ENCODE data around the gene HSPA1L.
"Not testable (repeated sequence)": the region's sequence is repeated elsewhere in the genome, so short reads cannot be mapped to it uniquely, and the experiment has no call there.

The HSPA1L gene

GRCh38 chr6:31815025-31815838 lies at the start of gene HSPA1L, which contains the start of gene HSPA1A:
HSPA1L (minus strand) TSS chr6:31815283; CDS start chr6:31811972, 3,311 bp downstream.
HSPA1A (plus strand) TSS chr6:31815543; CDS start chr6:31815757, 214 bp downstream.
- peak; percentile 96 for DNase-seq (ENCODE audit: low read depth)
- peak within 1 kb of the TSS; percentile 87 for H3K4me3 ChIP-seq (ENCODE audit: low read length)
- no peak for TF ChIP-seq CTCF (conservative IDR thresholded peaks at IDR 0.05; ENCODE audit: low read length)

DNA sequence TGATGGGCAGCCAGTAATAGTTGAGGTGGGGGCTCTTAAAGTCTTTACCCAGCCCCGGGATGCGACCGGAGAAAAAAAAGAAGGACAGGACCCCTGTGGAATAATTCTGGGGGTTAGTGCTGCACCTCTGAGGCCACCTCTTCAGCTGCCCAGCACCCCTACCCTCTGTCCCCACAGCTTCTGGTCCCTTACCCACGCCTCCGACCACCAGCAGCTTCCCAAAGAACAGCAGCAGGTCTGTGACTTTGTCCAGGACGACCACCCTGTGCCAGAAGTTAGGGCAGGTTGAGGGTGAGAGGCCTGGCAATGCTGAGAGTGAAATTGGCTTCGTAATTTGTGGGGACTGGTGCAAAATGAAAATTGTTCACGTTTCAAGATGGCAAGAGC lies 49.7 kb upstream of the HSPA1L start:
- TF ChIP-seq CTCF (conservative IDR thresholded peaks at IDR 0.05; ENCODE audit: low read length) = no peak
- no peak overlapping the region for H3K4me3 ChIP-seq (ENCODE audit: low read length)

GRCh38 chr6:31864123-31864562 lies 49.1 kb upstream of the HSPA1L start:
- H3K4me3 ChIP-seq (ENCODE audit: low read length) = peak overlapping the region; percentile 80

More for the DNA sequence above, 49.7 kb upstream of the HSPA1L start:
- DNase-seq (ENCODE audit: low read depth) = no peak

DNA sequence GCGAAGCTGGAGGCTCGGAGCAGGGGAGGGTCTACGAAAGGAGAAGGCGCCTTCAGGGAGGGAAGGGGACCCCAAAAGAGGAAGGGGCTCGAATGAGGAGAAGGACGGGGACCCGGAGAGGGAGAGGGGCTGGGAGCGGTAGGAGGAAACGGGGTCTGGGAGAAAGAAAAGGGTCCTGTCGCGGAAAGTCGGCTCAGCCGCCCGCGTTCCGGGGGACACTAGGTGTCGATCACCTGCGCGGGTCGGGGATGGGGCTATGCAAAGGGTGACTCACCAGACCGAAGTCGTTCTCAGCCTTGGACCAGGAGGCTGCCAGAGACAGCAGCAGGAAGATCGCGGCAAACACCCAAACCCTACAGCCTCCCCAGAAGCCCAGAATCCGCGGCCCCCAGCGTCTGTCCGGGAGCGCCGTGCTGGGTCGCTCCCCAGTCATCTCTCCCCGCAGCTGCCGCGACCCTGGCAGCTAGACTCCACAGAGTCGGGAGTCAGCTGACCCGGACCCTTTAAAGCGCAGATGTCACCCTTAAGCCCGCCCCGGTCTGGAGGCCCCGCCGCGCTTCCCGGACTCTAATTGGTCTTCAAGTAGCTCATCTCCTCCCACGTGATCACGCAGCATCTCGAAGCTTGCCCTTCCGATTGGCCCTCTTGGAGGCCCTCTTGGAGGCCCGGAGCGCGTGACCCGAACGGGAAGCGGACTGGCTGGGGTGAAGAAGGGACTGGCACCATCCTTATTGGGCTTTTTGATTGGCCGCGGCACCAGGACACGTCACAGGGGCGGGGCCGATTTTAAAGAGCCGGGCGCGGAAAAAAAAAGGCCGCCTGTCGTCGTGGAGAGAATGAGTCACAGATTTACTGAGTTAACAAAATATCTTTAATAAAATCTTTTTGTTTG lies 47.5 kb upstream of the HSPA1L start, which contains the start of gene NEU1:
TSS of gene NEU1 (minus strand) at position 478 of the 892 bp plus-strand sequence. CDS start at position 433, 45 bp downstream.
- peak within 1 kb of the TSS; percentile 92 for H3K4me3 ChIP-seq (ENCODE audit: low read length)
- TF ChIP-seq CTCF (conservative IDR thresholded peaks at IDR 0.05; ENCODE audit: low read length) = no peak
- DNase-seq (ENCODE audit: low read depth) = peak; percentile 100

More at GRCh38 chr6:31864123-31864562, 49.1 kb upstream of the HSPA1L start:
- not testable (repeated sequence) for DNase-seq (ENCODE audit: low read depth)

- peak overlapping the region; percentile 92 for H3K4me3 ChIP-seq (ENCODE audit: low read length)
- no peak for DNase-seq (ENCODE audit: low read depth)
- no peak for TF ChIP-seq CTCF (conservative IDR thresholded peaks at IDR 0.05; ENCODE audit: low read length)
Measured at GRCh38 chr6:31861919-31862343, 46.8 kb upstream of the HSPA1L start.

- DNase-seq (ENCODE audit: low read depth) = no peak
- TF ChIP-seq CTCF (conservative IDR thresholded peaks at IDR 0.05; ENCODE audit: low read length) = no peak
- no peak overlapping the region for H3K4me3 ChIP-seq (ENCODE audit: low read length)
Measured at GRCh38 chr6:31861150-31861549, 46.1 kb upstream of the HSPA1L start.

DNA sequence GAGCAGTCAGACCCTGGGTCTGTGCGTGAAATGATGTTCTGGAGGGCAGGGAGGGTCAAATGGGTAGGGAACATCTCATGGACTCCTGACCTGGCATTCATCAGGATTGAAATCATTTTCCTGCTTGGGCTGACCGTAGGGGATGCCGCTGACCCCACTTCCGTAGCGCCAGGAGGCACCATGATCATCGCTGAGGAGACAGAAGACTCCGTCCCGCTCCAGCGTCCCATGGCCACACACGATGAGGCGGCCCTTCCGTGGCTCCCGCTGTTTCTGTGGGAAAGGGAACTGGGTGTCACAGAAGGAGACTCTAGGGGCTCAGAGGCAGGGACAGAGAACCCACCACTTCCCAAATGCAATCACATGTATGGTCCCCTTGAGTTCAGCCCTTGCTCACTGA lies 45.3 kb upstream of the HSPA1L start:
- H3K4me3 ChIP-seq (ENCODE audit: low read length) = no peak overlapping the region
- no peak for DNase-seq (ENCODE audit: low read depth)
- TF ChIP-seq CTCF (conservative IDR thresholded peaks at IDR 0.05; ENCODE audit: low read length) = no peak
